AG10803 (cell line): ENCODE measurements around the gene YLPM1.

Source experiments
- DNase-seq: peaks from one replicate; pipeline ENCODE4 v3.0.0; 2010; ENCODE audit warnings: low read depth
- H3K4me3 ChIP-seq: 2 replicates; pipeline ENCODE4 v1.5.1; 2011; ENCODE audit warnings: mild to moderate bottlenecking, low read length, control low read depth
- TF ChIP-seq, protein P1 (sequence below): conservative IDR thresholded peaks from 2 replicates; pipeline ENCODE4 v1.5.1; 2011; ENCODE audit warnings: mild to moderate bottlenecking, low read length, control low read depth, inconsistent platforms

The YLPM1 gene

DNA sequence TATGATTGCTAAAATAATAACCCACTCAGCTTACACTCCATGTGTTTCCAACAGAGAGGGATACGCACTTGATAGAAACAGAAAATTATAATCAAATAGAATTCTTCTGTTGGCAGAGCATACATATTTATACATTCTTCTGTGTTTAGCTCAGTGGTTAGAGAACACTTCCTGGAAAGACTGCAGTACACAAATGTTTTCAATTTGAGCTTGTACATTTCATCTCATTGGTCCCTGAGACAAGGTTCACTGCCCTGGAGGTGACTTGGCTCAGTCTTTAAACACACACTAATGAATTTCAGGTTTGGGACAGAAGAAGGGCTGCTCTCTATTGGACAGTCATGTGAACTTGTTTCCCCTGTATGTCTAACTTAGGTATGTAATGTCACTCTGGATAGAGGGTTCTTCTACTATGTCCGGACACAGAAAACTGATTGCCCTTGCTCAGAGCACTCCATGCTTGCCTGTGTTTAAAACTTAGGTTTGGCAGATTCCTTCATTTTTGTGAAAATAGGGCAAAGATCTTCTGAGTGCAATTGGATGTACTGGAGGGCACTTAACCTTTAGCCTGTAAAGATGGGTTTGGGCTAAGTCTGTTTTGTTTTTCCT, 89.9 kb downstream of the YLPM1 start:
- TF ChIP-seq, protein P1, sequence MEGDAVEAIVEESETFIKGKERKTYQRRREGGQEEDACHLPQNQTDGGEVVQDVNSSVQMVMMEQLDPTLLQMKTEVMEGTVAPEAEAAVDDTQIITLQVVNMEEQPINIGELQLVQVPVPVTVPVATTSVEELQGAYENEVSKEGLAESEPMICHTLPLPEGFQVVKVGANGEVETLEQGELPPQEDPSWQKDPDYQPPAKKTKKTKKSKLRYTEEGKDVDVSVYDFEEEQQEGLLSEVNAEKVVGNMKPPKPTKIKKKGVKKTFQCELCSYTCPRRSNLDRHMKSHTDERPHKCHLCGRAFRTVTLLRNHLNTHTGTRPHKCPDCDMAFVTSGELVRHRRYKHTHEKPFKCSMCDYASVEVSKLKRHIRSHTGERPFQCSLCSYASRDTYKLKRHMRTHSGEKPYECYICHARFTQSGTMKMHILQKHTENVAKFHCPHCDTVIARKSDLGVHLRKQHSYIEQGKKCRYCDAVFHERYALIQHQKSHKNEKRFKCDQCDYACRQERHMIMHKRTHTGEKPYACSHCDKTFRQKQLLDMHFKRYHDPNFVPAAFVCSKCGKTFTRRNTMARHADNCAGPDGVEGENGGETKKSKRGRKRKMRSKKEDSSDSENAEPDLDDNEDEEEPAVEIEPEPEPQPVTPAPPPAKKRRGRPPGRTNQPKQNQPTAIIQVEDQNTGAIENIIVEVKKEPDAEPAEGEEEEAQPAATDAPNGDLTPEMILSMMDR, result no peak
- H3K4me3 ChIP-seq, result no peak overlapping the region
- peak; percentile 93 for DNase-seq

DNA sequence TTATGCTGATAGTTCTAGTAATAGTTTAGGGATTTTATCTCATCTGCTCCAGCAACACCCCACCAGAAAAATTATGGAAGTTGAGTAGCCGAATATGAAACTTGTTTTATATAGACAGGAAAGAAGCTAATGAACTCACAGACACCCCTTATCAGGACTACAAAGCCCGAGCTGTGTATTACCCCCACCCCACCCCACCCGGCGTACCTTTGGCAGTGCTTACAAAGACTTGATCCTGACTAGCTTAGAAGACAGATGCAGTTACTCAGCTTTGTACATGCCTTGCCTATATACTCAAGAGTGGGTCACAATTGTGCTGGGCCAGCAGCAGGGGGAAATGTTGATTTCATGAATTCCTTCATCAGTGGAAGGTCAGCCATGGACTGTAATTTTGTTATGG, 90.5 kb downstream of the YLPM1 start:
- peak; percentile 22 for DNase-seq
- H3K4me3 ChIP-seq, result no peak overlapping the region
- TF ChIP-seq, protein P1, result no peak

DNA sequence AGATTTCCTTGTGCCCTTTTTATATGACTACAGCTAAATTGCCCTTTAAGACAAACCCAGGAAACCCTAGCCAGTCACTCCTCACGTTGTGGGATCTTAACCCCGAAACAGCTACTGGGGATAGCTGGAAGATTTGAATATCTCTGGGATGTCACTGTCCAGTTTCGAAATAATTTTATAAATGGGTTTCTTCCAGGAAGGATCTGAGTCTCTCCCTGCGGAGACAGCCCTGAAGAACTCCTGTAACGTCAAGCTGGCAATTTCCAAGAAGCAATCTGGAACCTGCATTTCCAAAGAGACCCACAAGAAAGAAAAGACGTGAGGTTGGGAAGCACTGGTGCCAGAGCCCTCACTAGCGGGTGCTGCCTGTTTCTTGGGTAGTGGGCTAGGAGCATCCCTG, 91.9 kb downstream of the YLPM1 start:
- TF ChIP-seq, protein P1, result no peak
- H3K4me3 ChIP-seq, result no peak overlapping the region
- DNase-seq, result no peak

DNA sequence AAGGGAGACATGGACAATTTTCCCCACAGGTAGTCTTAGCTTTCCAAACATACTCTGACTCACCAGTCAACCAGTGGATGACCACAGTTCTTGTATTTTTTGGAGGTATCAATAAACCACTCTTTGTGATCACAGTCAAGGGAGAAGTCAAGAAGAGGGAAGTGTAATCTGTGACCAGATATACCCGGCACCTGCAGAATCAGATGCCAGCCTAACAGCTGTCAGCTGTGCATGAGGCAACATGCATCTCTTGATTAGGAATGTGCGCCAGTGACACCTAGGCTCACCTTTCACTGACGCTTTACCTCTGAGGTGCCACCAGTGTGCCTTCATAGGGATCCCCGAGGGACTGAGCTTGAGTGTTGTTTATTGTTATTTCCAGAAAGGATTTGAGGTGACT, 92.8 kb downstream of the YLPM1 start:
- TF ChIP-seq, protein P1, result no peak
- no peak overlapping the region for H3K4me3 ChIP-seq
- no peak for DNase-seq

DNA sequence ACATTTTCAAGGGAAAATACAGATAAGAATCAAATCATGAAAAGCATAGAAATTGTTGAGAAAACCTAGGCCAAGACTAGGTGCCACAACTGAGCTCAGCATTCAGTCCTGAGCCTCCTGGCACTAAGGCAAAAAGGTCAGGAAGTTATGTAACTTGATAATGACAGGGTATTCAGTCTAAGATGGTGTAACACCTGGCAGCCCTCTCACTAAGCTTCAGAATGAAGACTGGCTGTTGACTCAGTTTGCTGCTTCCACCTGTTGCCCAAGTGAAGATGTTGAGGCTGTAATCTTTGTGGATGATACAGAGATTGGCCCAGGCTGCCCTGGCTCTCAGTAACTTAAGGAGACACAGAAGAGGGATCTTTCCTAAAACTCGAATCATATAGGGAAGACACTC, 93.2 kb downstream of the YLPM1 start:
- TF ChIP-seq, protein P1, result no peak
- no peak overlapping the region for H3K4me3 ChIP-seq
- no peak for DNase-seq

DNA sequence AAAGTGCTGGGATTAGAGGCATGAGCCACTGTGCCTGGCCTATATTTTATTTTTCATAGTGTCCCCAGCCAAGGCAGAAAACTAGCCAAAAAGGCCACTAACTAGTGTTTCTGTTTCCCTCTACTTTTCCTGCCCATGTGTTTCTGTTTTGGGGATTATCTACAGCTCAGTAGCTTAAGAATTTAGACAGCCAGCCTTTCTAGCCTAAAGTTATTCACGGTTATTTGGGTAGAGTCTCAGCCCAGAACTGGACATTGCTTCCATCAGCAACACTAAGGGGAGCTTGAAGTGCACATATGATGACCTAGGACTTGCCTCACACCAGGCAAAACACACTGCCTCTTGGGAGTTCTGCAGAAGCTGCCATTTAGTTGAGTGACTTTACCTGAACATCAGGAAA, 94.9 kb downstream of the YLPM1 start:
- TF ChIP-seq, protein P1, result no peak
- no peak overlapping the region for H3K4me3 ChIP-seq
- peak; percentile 76 for DNase-seq

DNA sequence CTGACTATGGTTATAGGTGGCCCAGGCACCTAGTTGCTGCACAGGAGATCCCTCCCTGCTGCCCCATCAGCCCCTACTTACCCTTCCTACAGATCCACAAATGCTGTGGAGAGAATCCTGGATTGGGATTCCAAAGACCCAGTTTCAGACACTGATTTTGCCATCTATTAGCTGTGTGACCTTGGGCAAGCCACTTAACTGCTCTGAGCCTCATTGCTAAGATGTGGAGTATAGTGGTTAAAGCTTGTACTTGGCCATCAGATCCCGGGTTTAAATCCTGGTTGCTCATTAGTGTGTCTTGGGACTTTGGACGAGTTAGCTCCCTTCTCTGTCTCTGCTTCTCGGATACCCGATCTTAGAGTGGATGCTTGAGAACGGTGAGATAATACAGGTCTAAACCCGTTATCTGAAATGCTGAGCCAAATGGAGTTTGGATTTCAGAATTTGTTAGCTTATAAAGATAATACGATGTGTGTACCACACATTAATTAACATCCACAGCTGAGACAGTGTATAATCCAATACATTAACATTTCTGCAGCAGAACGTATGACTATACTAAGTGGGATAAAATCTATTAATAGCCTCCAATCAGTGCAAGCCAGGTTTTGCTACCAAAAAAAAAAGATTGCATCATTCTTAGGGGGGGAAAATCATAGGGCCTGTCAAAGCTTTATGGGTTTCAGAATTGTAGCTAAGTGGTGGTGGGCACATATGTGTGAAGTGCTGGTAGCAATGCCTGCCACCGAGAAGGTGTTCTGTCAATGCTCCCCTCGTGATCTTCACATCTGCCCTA, 96.8 kb downstream of the YLPM1 start:
- peak; percentile 35 for DNase-seq
- no peak overlapping the region for H3K4me3 ChIP-seq

More for the DNA sequence above, 96.8 kb downstream of the YLPM1 start:
- TF ChIP-seq, protein P1, result no peak
